Esophagus muscularis mucosa (tissue), 4 donors: ENCODE results near the gene WBP2. TPM values are rescaled to one million over a fixed set of nuclear protein-coding genes. Genes with fewer than 3 reads are reported as not detected.
A peak's percentile ranks its signal among the peaks of the same experiment; 100 is the strongest.

Source experiments
- DNase-seq: peaks from one replicate; pipeline ENCODE4 v3.0.0-alpha.2; 2017; ENCODE audit errors: extremely low spot score
- H3K27ac ChIP-seq, 4 donors: fragments of 200-600 bp; sonication (generic); replicated peaks in 1 of 4; 1 replicate in 3 of 4; 2 replicates in 1 of 4; pipeline ENCODE4 v1.5.1; 2016 to 2019; ENCODE audit warnings: mild to moderate bottlenecking in 1 of 4
- H3K27me3 ChIP-seq, 4 donors: fragments of 200-600 bp; sonication (generic); one replicate each; pipeline versions ENCODE4 v1.5.1 to v1.6.0; 2016 to 2019
- H3K36me3 ChIP-seq, 4 donors: fragments of 200-600 bp; sonication (generic); one replicate each; pipeline ENCODE4 v1.5.1; 2016 to 2019
- H3K4me1 ChIP-seq, 4 donors: fragments of 200-600 bp; sonication (generic); one replicate each; pipeline ENCODE4 v1.5.1; 2016 to 2019
- H3K4me3 ChIP-seq, 4 donors: fragments of 200-600 bp; sonication (generic); 1 replicate in 2 of 4; 2 replicates in 2 of 4; pipeline ENCODE4 v1.5.1; 2016 to 2019; ENCODE audit warnings: mild to moderate bottlenecking in 4 of 4, moderate library complexity in 1 of 4
- H3K9me3 ChIP-seq, 4 donors: fragments of 200-600 bp; sonication (generic); 1 replicate in 3 of 4; 2 replicates in 1 of 4; pipeline ENCODE4 v1.5.1; 2016 to 2019
- EP300 ChIP-seq: sonication (generic); formaldehyde crosslinking; IDR thresholded peaks from one replicate; pipeline ENCODE4 v1.6.1; 2017; ENCODE audit warnings: antibody characterized with exemption
- POLR2A ChIP-seq: fragments of 450-650 bp; IDR thresholded peaks from one replicate; pipeline ENCODE4 v1.6.1; 2017; ENCODE audit warnings: antibody characterized with exemption, moderate library complexity, mild to moderate bottlenecking, low read depth
- POLR2AphosphoS5 ChIP-seq, 2 donors: sonication (generic); formaldehyde crosslinking; IDR thresholded peaks; one replicate each; pipeline ENCODE4 v1.6.1; 2017; ENCODE audit warnings: antibody characterized with exemption in 2 of 2
- WGBS: methylation state at CpG from one replicate; pipeline ENCODE4 v1.1.5; 2018; 5-methylcytosine and 5-hydroxymethylcytosine counted together
- intact Hi-C: fragments of 100-400 bp; cut with DNase I; formaldehyde crosslinking; loops from one replicate; pipeline ENCODE4 v1.15.1; 2023
- total RNA-seq, 4 donors: library from RNA; depleted of rRNA; stranded (reverse); fragments of >200 nt; gene quantifications; one replicate each; pipeline versions ENCODE4 v1.1.0 to v1.2.1, GENCODE V29; 2016
- TF ChIP-seq, protein P1 (sequence below), 3 experiments: fragments of 200-600 bp in 2 of 3; fragments of 450-650 bp in 1 of 3; sonication (generic) in 2 of 3; IDR thresholded peaks; one replicate each; pipeline ENCODE4 v1.5.1; 2017 to 2019; ENCODE audit warnings: antibody characterized with exemption in 3 of 3, mild to moderate bottlenecking in 2 of 3, moderate library complexity in 1 of 3

WBP2 gene
- total RNA-seq, 4 donors from 2014 or later, result 48.2 to 95.8 (median 85.2) TPM

DNA sequence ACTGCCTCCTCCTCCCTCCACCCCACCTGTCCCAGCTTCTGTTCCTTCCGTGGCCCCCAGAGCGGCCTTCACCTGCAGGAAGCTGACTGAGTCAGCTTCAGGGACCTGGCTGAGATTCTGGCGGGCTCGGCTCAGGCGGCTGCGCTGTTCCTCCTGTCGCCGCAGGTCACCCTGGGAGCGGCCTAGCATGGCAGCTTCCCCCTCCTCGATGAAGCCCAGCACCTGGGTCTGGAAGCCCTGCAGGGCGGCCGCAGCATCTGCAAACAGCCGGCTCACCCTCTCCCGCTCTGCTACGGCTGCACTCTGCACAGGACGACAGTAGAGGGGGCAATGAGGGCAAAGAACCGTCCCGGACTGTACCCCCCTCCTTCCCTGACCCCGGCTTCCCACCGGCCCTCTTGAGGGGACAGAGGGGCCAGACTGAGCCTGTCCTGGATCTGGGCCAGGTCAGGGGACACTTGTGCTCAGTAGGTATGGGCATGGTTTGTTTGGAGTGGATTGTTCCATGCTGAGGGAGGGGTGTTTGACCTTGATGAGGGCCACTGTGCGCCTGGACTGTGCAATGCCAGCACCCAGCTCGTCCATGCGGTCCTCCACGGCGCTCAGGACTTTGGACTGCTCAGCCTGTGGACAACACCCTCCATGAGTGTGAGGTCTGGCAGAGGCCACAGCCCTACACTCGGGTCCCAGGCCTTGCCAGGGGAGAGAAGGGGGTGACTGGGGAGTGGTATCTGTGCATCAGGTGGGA lies 21.2 kb upstream of the WBP2 start:
- DNase-seq, result no peak
- peaks cover 63 to 70% (median 64%) of the 10 kb centered on the region in 4 donors for H3K4me1 ChIP-seq
- WGBS, result 24% methylated on average over 12 of the region's 26 CpGs

DNA sequence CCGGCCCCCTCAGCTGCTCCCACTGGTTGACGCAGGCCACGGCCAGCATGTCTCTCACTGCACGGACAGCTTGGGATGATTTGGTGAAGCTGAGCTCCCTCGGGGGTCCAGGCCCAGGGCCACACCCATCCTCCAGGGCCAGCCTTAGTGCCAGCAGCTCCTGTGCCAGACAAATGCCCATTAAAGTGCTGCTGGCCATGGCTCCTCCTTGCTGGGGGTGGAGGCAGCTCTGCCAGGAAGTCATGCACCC lies 20.7 kb upstream of the WBP2 start:
- WGBS, result no CpG with 5 or more reads among the region's 5 CpGs
- Histone ChIP-seq H3K27me3 (no peaks in the 10 kb centered on the region), H3K4me1 (peaks cover 66 to 75% (median 69%) of the 10 kb centered on the region in 4 donors), H3K27ac (peak overlapping the region; percentile 97 to 99 (median 98)), H3K4me3 (peak overlapping the region; percentile 80 to 95 (median 86)), H3K9me3 (no peaks in the 10 kb centered on the region), H3K36me3 (peaks cover 10 to 28% (median 23%) of the 10 kb centered on the region in 4 donors)
- peak in 1 of 2 donors; percentile 69 for TF ChIP-seq POLR2AphosphoS5 (IDR thresholded peaks at IDR 0.05)
- TF ChIP-seq EP300, result no peak
- TF ChIP-seq, protein P1, sequence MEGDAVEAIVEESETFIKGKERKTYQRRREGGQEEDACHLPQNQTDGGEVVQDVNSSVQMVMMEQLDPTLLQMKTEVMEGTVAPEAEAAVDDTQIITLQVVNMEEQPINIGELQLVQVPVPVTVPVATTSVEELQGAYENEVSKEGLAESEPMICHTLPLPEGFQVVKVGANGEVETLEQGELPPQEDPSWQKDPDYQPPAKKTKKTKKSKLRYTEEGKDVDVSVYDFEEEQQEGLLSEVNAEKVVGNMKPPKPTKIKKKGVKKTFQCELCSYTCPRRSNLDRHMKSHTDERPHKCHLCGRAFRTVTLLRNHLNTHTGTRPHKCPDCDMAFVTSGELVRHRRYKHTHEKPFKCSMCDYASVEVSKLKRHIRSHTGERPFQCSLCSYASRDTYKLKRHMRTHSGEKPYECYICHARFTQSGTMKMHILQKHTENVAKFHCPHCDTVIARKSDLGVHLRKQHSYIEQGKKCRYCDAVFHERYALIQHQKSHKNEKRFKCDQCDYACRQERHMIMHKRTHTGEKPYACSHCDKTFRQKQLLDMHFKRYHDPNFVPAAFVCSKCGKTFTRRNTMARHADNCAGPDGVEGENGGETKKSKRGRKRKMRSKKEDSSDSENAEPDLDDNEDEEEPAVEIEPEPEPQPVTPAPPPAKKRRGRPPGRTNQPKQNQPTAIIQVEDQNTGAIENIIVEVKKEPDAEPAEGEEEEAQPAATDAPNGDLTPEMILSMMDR (IDR thresholded peaks at IDR 0.05), result no peak
- no peak for TF ChIP-seq POLR2A
- intact Hi-C loops, result loop anchor here (1.0 to 5.0 kb wide), 2 partner anchors 19 to 99 kb away; a partner anchor contains a TSS
- no peak for DNase-seq

More for the DNA sequence above, 21.2 kb upstream of the WBP2 start:
- intact Hi-C loops, result loop anchor here (1.0 to 5.0 kb wide), 2 partner anchors 19 to 99 kb away; a partner anchor contains a TSS
- Histone ChIP-seq H3K36me3 (peaks cover 10 to 28% (median 23%) of the 10 kb centered on the region in 4 donors), H3K27ac (peak overlapping the region; percentile 97 to 99 (median 98)), H3K9me3 (no peaks in the 10 kb centered on the region), H3K27me3 (no peaks in the 10 kb centered on the region), H3K4me3 (peak overlapping the region; percentile 80 to 95 (median 86))
- TF ChIP-seq, protein P1 (IDR thresholded peaks at IDR 0.05), result peak in 2 of 3 experiments; percentile 2 to 20
- TF ChIP-seq POLR2A, result peak; percentile 1
- TF ChIP-seq EP300, result no peak
- TF ChIP-seq POLR2AphosphoS5 (IDR thresholded peaks at IDR 0.05), result peak in 1 of 2 donors; percentile 58

DNA sequence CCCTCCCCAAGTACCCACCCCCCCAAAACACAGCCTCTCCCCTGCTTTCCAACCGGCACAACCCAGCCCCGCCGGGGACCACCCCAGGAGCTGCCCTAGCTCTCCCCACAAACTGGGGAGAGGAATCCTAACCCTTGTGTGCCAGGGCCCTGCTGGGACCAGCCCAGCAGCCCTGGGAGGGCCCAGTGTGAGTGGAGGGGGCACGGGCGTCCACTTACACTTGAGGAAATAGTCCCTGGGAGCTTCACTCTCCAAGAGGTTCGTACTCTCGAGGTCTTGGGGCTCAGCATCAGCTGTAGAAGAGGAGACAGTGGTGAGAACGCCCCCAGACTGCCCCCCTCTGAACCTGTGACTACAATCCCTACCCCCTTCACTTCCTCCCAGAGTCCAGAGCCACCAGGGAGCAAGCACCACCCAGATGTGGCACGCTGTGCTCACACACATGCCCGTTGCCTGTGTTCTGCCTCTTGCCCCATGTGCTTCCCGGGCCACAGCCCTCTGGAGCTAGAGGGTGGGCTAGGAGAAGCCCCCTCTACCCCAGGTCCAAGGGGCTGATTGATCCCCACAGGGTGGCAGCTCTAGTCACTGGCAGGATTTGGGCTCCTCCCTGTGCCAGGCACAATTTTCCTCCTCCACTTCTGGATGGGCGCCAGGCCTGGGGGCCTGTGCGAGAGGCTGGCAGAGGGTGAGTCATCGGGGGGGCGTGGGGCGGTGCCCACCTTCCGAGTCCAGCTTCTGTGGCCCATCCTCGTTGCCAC lies 20.2 kb upstream of the WBP2 start:
- H3K4me1 ChIP-seq, result peaks cover 70 to 80% (median 74%) of the 10 kb centered on the region in 4 donors
- intact Hi-C loops, result loop anchor here (5.0 kb wide), 1 partner anchor 98 kb away; a partner anchor contains a TSS

DNA sequence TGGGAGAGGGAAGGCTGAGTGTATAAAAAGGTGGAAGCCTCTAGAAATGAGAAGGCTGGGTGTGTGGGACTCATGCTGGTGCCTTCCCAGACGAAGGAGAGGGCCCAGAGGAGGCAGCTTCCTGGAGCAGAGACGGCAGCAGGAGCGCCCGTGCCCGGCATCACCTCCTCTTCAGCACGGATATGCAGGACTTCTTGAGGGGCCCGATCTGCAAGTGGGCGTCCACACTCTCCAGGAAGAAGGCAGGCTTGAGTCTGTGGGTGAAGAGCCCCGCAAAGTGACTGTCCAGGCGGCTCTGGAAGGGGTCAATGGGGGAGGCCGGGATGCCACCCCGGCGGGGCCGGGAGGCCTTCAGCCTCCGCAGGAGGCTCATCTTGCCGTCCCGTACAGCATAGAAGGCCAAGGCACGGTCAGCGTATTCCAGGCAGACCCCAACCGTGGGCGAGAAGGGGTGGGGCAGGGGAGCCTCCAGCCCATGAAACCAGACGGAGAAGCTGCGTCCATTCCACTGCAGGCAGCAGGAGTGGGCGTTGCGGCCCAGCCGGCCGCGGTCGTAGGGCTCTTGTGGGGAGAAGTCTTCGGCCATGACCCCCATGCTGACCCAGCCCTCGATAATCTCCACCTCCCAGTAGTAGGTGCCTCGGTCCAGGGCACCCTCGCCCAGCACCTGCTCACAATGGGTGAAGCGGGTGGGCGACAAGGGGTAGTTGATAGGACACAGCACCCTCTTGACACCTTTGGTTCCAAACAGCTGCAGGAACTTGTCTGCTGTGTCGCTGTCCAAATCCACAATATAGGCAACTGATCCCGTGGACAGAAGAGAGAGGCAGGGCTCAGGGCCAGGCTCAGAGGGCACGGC lies 19.4 kb upstream of the WBP2 start:
- peak overlapping the region in 2 of 4 donors; percentile 80 to 95 for H3K4me3 ChIP-seq
- H3K4me1 ChIP-seq, result peaks cover 76 to 89% (median 82%) of the 10 kb centered on the region in 4 donors
- WGBS, result 84% methylated on average over 15 of the region's 38 CpGs
- no peak for DNase-seq
- peaks cover 10 to 28% (median 23%) of the 10 kb centered on the region in 4 donors for H3K36me3 ChIP-seq
- intact Hi-C loops, result loop anchor here (5.0 kb wide), 1 partner anchor 97 kb away; a partner anchor contains a TSS
- TF ChIP-seq POLR2AphosphoS5 (IDR thresholded peaks at IDR 0.05), result no peak
- no peaks in the 10 kb centered on the region for H3K27me3 ChIP-seq
- no peaks in the 10 kb centered on the region for H3K9me3 ChIP-seq
- H3K27ac ChIP-seq, result peak overlapping the region; percentile 97 to 99 (median 98)

More for the DNA sequence above, 20.2 kb upstream of the WBP2 start:
- Histone ChIP-seq H3K9me3 (no peaks in the 10 kb centered on the region), H3K27ac (peak overlapping the region; percentile 97 to 99 (median 98)), H3K36me3 (peaks cover 10 to 28% (median 23%) of the 10 kb centered on the region in 4 donors), H3K4me3 (peak overlapping the region; percentile 80 to 95 (median 86)), H3K27me3 (no peaks in the 10 kb centered on the region)
- DNase-seq, result no peak
- TF ChIP-seq POLR2A (no peak), EP300 (no peak), POLR2AphosphoS5 (IDR thresholded peaks at IDR 0.05) (no peak)
- TF ChIP-seq, protein P1 (IDR thresholded peaks at IDR 0.05), result no peak
- 49% methylated on average over 14 of the region's 18 CpGs for WGBS
